Measurements from ENCODE around the gene PPP1R3C.
A peak's percentile ranks its signal among the peaks of the same experiment; 100 is the strongest.

PPP1R3C gene

GRCh38 chr10:91621483-91622113 lies 11.3 kb downstream of the PPP1R3C start:
- Histone ChIP-seq H3K27ac (no peak overlapping the region), H3K4me3 (ENCODE audit: low read depth, low read length) (no peak overlapping the region), H3K36me3 (replicated peaks) (no peaks in the 10 kb centered on the region), H3K27me3 (replicated peaks) (no peaks in the 10 kb centered on the region)
- no peak for DNase-seq
- in situ Hi-C loops (cut with HindIII; ENCODE audit: low pct_ligation_motif_present, low sequenced_read_pairs): no loop called here
- TF ChIP-seq CTCF (IDR thresholded peaks at IDR 0.05; ENCODE audit: low read depth, low read length, missing control alignments): no peak

GRCh38 chr10:91617072-91617609 lies 15.7 kb downstream of the PPP1R3C start:
- Histone ChIP-seq H3K27me3 (replicated peaks) (no peaks in the 10 kb centered on the region), H3K36me3 (replicated peaks) (no peaks in the 10 kb centered on the region), H3K27ac (peak overlapping the region; percentile 96), H3K4me3 (ENCODE audit: low read depth, low read length) (no peak overlapping the region)
- in situ Hi-C loops (cut with HindIII; ENCODE audit: low pct_ligation_motif_present, low sequenced_read_pairs): no loop called here
- TF ChIP-seq CTCF (IDR thresholded peaks at IDR 0.05; ENCODE audit: low read depth, low read length, missing control alignments): no peak
- DNase-seq: peak; percentile 81

GRCh38 chr10:91616137-91616536 lies 16.7 kb downstream of the PPP1R3C start:
- H3K36me3 ChIP-seq (replicated peaks): no peaks in the 10 kb centered on the region
- peak overlapping the region; percentile 80 for H3K27ac ChIP-seq
- in situ Hi-C loops (cut with HindIII; ENCODE audit: low pct_ligation_motif_present, low sequenced_read_pairs): no loop called here
- H3K27me3 ChIP-seq (replicated peaks): no peaks in the 10 kb centered on the region
- no peak for TF ChIP-seq CTCF (IDR thresholded peaks at IDR 0.05; ENCODE audit: low read depth, low read length, missing control alignments)
- no peak for DNase-seq
- no peak overlapping the region for H3K4me3 ChIP-seq (ENCODE audit: low read depth, low read length)

- peak overlapping the region; percentile 98 for H3K27ac ChIP-seq
- TF ChIP-seq CTCF (IDR thresholded peaks at IDR 0.05; ENCODE audit: low read depth, low read length, missing control alignments): no peak
- no peaks in the 10 kb centered on the region for H3K27me3 ChIP-seq (replicated peaks)
- DNase-seq: peak; percentile 77
- in situ Hi-C loops (cut with HindIII; ENCODE audit: low pct_ligation_motif_present, low sequenced_read_pairs): no loop called here
- no peaks in the 10 kb centered on the region for H3K36me3 ChIP-seq (replicated peaks)
- H3K4me3 ChIP-seq (ENCODE audit: low read depth, low read length): no peak overlapping the region
Measured at GRCh38 chr10:91614225-91614624, 18.6 kb downstream of the PPP1R3C start.

- peak overlapping the region; percentile 98 for H3K27ac ChIP-seq
- peak; percentile 98 for DNase-seq
- no peak overlapping the region for H3K4me3 ChIP-seq (ENCODE audit: low read depth, low read length)
- H3K27me3 ChIP-seq (replicated peaks): no peaks in the 10 kb centered on the region
- in situ Hi-C loops (cut with HindIII; ENCODE audit: low pct_ligation_motif_present, low sequenced_read_pairs): no loop called here
- no peak for TF ChIP-seq CTCF (IDR thresholded peaks at IDR 0.05; ENCODE audit: low read depth, low read length, missing control alignments)
- H3K36me3 ChIP-seq (replicated peaks): no peaks in the 10 kb centered on the region
Measured at GRCh38 chr10:91613411-91614187, 19.3 kb downstream of the PPP1R3C start.
